ENCODE results near the gene GPRC5C. TPM values are rescaled to one million over a fixed set of nuclear protein-coding genes. Genes with fewer than 3 reads are reported as not detected.

Gene GPRC5C
- total RNA-seq, 1 donor from 2014 or later: 61.7 TPM

DNA sequence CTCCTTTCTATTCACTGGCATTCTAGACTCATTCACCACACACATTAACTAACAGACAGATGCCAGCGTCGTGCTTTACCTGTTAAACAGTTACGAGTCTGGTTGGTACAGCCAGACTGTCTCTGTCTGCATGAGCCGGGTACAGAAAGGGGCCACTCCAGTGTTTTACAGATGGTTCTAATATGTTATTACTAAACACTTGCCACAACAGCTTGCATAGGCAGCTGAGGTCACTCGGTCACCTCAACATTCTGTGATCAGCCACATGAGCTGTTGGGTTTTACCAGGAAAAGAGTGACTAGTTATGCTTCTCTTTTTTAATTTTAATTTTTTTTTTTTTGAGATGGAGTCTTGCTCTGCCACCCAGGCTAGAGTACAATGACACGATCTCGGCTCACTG lies 59.7 kb downstream of the GPRC5C start:
- no peak overlapping the region for H3K4me3 ChIP-seq (ENCODE audit: low read depth, low read length)
- DNase-seq (ENCODE audit: low read depth): no peak

DNA sequence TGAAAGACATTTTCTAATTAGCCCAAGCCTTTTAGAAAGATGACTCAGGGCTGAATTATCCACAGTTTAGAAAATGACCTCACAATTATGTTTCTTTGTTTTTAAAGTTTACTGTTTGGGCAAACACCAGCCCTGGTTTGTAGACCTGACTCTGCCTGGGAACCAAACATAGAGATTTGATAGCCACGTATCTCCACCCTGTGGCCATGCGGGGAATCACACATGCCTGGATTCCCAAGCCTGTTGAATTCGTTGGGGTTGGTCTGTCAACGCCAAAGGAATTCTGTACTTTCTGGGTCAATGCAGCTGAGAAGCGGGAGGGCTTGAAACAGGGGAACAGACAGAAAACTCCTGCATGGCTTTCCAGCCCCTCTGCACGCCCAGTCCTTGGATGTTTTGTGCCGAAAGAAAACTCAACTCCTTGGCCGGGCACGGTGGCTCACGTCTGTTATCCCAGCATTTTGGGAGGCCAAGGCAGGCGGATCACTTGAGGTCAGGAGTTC lies 61.5 kb downstream of the GPRC5C start:
- peak; percentile 64 for DNase-seq (ENCODE audit: low read depth)
- no peak overlapping the region for H3K4me3 ChIP-seq (ENCODE audit: low read depth, low read length)
- TF ChIP-seq, protein P1, sequence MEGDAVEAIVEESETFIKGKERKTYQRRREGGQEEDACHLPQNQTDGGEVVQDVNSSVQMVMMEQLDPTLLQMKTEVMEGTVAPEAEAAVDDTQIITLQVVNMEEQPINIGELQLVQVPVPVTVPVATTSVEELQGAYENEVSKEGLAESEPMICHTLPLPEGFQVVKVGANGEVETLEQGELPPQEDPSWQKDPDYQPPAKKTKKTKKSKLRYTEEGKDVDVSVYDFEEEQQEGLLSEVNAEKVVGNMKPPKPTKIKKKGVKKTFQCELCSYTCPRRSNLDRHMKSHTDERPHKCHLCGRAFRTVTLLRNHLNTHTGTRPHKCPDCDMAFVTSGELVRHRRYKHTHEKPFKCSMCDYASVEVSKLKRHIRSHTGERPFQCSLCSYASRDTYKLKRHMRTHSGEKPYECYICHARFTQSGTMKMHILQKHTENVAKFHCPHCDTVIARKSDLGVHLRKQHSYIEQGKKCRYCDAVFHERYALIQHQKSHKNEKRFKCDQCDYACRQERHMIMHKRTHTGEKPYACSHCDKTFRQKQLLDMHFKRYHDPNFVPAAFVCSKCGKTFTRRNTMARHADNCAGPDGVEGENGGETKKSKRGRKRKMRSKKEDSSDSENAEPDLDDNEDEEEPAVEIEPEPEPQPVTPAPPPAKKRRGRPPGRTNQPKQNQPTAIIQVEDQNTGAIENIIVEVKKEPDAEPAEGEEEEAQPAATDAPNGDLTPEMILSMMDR (conservative IDR thresholded peaks at IDR 0.05; ENCODE audit: low read depth, low read length): peak; percentile 96

More for the DNA sequence above, 59.7 kb downstream of the GPRC5C start:
- TF ChIP-seq, protein P1 (conservative IDR thresholded peaks at IDR 0.05; ENCODE audit: low read depth, low read length): no peak

Other genes with a start within 250 kb of the GPRC5C start
- 617 and 721 TPM in 2 replicates for gene RPL38, start 228.4 kb upstream of the GPRC5C start, total RNA-seq
- 0.29 and 1.2 TPM in 2 replicates for gene TTYH2, start 218.5 kb upstream of the GPRC5C start, total RNA-seq
- gene DNAI2, start 157.9 kb upstream of the GPRC5C start, total RNA-seq: not detected in 2 replicates
- gene KIF19, start 105.9 kb upstream of the GPRC5C start, total RNA-seq: not detected in 2 replicates
- gene BTBD17, start 70.2 kb upstream of the GPRC5C start, total RNA-seq: not detected in 2 replicates
- gene GPR142, start 64.6 kb upstream of the GPRC5C start, total RNA-seq: not detected in 2 replicates
- gene CD300A, start 34.5 kb downstream of the GPRC5C start, total RNA-seq: not detected in 2 replicates
- not detected in 2 replicates for gene CD300LB, start 99.4 kb downstream of the GPRC5C start, total RNA-seq
- 0.06 TPM in 1 of 2 replicates, not detected in the other for gene CD300C, start 114.0 kb downstream of the GPRC5C start, total RNA-seq
- gene CD300H, start 135.4 kb downstream of the GPRC5C start, total RNA-seq: not detected in 2 replicates
- gene CD300LD, start 160.2 kb downstream of the GPRC5C start, total RNA-seq: not detected in 2 replicates
- gene CD300E, start 191.7 kb downstream of the GPRC5C start, total RNA-seq: not detected in 2 replicates

All from epithelial cell of proximal tubule (primary cell).